Keratinocyte (primary cell): ENCODE measurements around the gene ZFYVE26. TPM values are rescaled to one million over a fixed set of nuclear protein-coding genes. Genes with fewer than 3 reads are reported as not detected.

Source experiments
- DNase-seq: peaks from one replicate; pipeline ENCODE4 v3.0.0-alpha.2; 2011; ENCODE audit warnings: low read depth, missing footprints, low spot score
- FAIRE-seq: peaks from 2 replicates; lab custom pipeline; 2011; peaks lifted over from hg19 to GRCh38; lab: Jason Lieb, UNC
- H2AFZ ChIP-seq: 2 replicates; pipeline ENCODE4 v1.6.0; 2012; ENCODE audit warnings: low read length, control low read depth, inconsistent platforms; ENCODE audit not compliant: control insufficient read depth
- H3K27ac ChIP-seq: 2 replicates; pipeline ENCODE4 v1.5.1; 2011; ENCODE audit warnings: low read length; ENCODE audit not compliant: control insufficient read depth, insufficient read depth
- H3K27me3 ChIP-seq: 3 replicates; pipeline ENCODE4 v1.6.0; 2011; ENCODE audit warnings: low read length; ENCODE audit not compliant: control insufficient read depth, insufficient read depth; ENCODE audit errors: extremely low read depth
- H3K36me3 ChIP-seq, 2 experiments: 2 replicates in 1 of 2; 3 replicates in 1 of 2; pipeline ENCODE4 v1.5.1; 2011; ENCODE audit warnings: low read length in 2 of 2, mild to moderate bottlenecking in 1 of 2; ENCODE audit not compliant: control insufficient read depth in 2 of 2, insufficient read depth in 2 of 2; ENCODE audit errors: extremely low read depth in 1 of 2
- H3K4me1 ChIP-seq: 3 replicates; pipeline ENCODE4 v1.5.1; 2011; ENCODE audit warnings: low read length; ENCODE audit not compliant: control insufficient read depth, insufficient read depth; ENCODE audit errors: extremely low read depth
- H3K4me2 ChIP-seq: 3 replicates; pipeline ENCODE4 v1.6.0; 2011; ENCODE audit warnings: low read depth, low read length; ENCODE audit not compliant: control insufficient read depth, insufficient read depth; ENCODE audit errors: extremely low read depth
- H3K4me3 ChIP-seq, 3 experiments: fragments of 200-600 bp in 1 of 3; sonication (generic) in 1 of 3; 2 replicates in 2 of 3; 3 replicates in 1 of 3; pipeline ENCODE4 v1.5.1; 2011 to 2016; ENCODE audit warnings: low read length in 3 of 3, mild to moderate bottlenecking in 3 of 3, control low read depth in 2 of 3, inconsistent platforms in 1 of 3, low read depth in 1 of 3, mixed read lengths in 1 of 3, mixed run types in 1 of 3, moderate library complexity in 1 of 3; ENCODE audit not compliant: control insufficient read depth in 2 of 3, insufficient read depth in 2 of 3; ENCODE audit errors: extremely low read depth in 1 of 3
- H3K79me2 ChIP-seq: 2 replicates; pipeline ENCODE4 v1.6.0; 2012; ENCODE audit warnings: low read length; ENCODE audit not compliant: control insufficient read depth, insufficient read depth
- H3K9ac ChIP-seq: 3 replicates; pipeline ENCODE4 v1.6.0; 2011; ENCODE audit warnings: low read length; ENCODE audit not compliant: control insufficient read depth, insufficient read depth; ENCODE audit errors: extremely low read depth
- H3K9me1 ChIP-seq: 3 replicates; pipeline ENCODE4 v1.6.0; 2011; ENCODE audit warnings: low read length; ENCODE audit not compliant: control insufficient read depth, insufficient read depth; ENCODE audit errors: extremely low read depth
- H3K9me3 ChIP-seq: 2 replicates; pipeline ENCODE4 v1.5.1; 2012; ENCODE audit warnings: low read depth, low read length; ENCODE audit not compliant: control insufficient read depth
- H4K20me1 ChIP-seq: 3 replicates; pipeline ENCODE4 v1.6.0; 2011; ENCODE audit warnings: low read length; ENCODE audit not compliant: control insufficient read depth, insufficient read depth; ENCODE audit errors: extremely low read depth
- EZH2 ChIP-seq: IDR thresholded peaks from one replicate; pipeline ENCODE4 v1.6.1; 2012; ENCODE audit warnings: inconsistent platforms, mild to moderate bottlenecking, low read length, moderate library complexity
- dilution Hi-C: fragments of 300-500 bp; cut with MboI; formaldehyde crosslinking; loops from one replicate; pipeline ENCODE4 v1.7.0; 2020; ENCODE audit warnings: low sequenced_read_pairs; ENCODE audit not compliant: extremely low pct_ligation_motif_present
- polyA plus RNA-seq, 5 experiments: library from polyadenylated mRNA; depleted of rRNA in 3 of 5; stranded (reverse) in 3 of 5; stranded (forward) in 1 of 5; unstranded in 1 of 5; fragments of >200 nt; gene quantifications; 1 replicate in 1 of 5; 2 replicates in 3 of 5; 3 replicates in 1 of 5; pipeline versions ENCODE4 v1.2.1 to v1.2.3, GENCODE V29; 2011 to 2012; ENCODE audit warnings: missing spikeins in 2 of 5, low read depth in 1 of 5, low replicate concordance in 1 of 5
- TF ChIP-seq, protein P1 (sequence below), 3 experiments: IDR thresholded peaks in 1 of 3; conservative IDR thresholded peaks in 1 of 3; optimal IDR thresholded peaks in 1 of 3; 2 replicates in 2 of 3; 3 replicates in 1 of 3; pipeline versions ENCODE3 to v1.5.1; 2011; ENCODE audit warnings: low read length in 3 of 3, mild to moderate bottlenecking in 3 of 3, moderate library complexity in 2 of 3, control low read depth in 1 of 3, inconsistent platforms in 1 of 3; ENCODE audit not compliant: insufficient read depth in 2 of 3; ENCODE audit errors: extremely low read depth in 1 of 3

The ZFYVE26 gene
- polyA plus RNA-seq, 1 donor (not counting 4 experiments of a cell fraction or from before 2014, with no cell fraction given), result 9.8 TPM

DNA sequence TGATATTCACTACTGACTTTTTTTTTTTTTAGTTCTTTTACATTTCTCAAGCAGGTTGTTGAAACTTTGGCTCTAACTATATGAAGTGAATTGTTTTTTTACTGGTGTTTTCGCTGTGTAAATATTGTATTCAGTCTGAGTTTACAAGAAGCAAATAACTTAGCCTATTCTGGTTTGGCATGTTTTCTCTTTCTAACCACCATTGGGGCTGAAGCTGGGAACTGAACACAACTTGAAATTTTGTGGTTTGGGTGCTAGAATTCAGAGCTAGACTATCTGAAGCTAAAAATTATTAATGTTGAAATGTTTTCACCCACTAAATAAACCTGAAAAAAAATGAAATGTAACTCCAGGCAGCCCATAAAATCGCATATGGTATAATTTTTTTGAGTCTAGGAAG is 40.4 kb upstream of the ZFYVE26 start:
- no peaks in the 10 kb centered on the region for H3K79me2 ChIP-seq
- H3K9me1 ChIP-seq, result no peaks in the 10 kb centered on the region
- no peak overlapping the region for H3K27ac ChIP-seq
- no peak overlapping the region for H3K9ac ChIP-seq
- H3K9me3 ChIP-seq, result no peaks in the 10 kb centered on the region
- H3K4me3 ChIP-seq, result no peak overlapping the region
- no peaks in the 10 kb centered on the region for H3K27me3 ChIP-seq
- FAIRE-seq, result no peak
- H3K4me2 ChIP-seq, result no peak overlapping the region
- TF ChIP-seq, protein P1, sequence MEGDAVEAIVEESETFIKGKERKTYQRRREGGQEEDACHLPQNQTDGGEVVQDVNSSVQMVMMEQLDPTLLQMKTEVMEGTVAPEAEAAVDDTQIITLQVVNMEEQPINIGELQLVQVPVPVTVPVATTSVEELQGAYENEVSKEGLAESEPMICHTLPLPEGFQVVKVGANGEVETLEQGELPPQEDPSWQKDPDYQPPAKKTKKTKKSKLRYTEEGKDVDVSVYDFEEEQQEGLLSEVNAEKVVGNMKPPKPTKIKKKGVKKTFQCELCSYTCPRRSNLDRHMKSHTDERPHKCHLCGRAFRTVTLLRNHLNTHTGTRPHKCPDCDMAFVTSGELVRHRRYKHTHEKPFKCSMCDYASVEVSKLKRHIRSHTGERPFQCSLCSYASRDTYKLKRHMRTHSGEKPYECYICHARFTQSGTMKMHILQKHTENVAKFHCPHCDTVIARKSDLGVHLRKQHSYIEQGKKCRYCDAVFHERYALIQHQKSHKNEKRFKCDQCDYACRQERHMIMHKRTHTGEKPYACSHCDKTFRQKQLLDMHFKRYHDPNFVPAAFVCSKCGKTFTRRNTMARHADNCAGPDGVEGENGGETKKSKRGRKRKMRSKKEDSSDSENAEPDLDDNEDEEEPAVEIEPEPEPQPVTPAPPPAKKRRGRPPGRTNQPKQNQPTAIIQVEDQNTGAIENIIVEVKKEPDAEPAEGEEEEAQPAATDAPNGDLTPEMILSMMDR (optimal IDR thresholded peaks at IDR 0.05 in 1 of 3, IDR thresholded peaks at IDR 0.05 in 1 of 3, conservative IDR thresholded peaks at IDR 0.05 in 1 of 3; ENCODE audit: extremely low read depth in 1 of 3, insufficient read depth in 2 of 3, low read length in 3 of 3), result no peak
- no peak for TF ChIP-seq EZH2
- peaks cover 2% of the 10 kb centered on the region for H3K4me1 ChIP-seq
- H3K36me3 ChIP-seq, result no peaks in the 10 kb centered on the region
- H4K20me1 ChIP-seq, result no peaks in the 10 kb centered on the region
- dilution Hi-C loops, result no loop called here
- no peak overlapping the region for H2AFZ ChIP-seq
- DNase-seq, result no peak

DNA sequence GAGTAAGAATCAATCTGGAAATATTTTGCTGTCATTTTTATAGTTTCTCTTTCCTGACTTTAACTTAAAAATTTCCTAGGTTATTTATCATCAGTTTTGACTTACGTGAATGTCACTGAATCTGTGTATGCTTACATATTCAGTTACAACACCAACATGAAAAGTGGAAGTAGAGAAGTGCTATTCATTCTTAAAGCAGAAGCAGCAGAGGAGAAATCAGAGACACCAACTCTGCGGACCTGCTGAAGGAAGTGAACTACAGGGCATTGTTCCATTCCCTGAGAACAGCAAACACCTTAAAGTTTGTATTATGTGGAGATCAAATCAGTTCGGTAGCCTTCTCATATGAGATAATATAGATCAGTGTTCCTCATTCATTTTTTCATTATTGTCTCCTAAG is 37.3 kb upstream of the ZFYVE26 start:
- TF ChIP-seq, protein P1 (optimal IDR thresholded peaks at IDR 0.05 in 1 of 3, IDR thresholded peaks at IDR 0.05 in 1 of 3, conservative IDR thresholded peaks at IDR 0.05 in 1 of 3; ENCODE audit: extremely low read depth in 1 of 3, insufficient read depth in 2 of 3, low read length in 3 of 3), result no peak
- TF ChIP-seq EZH2, result no peak

More for the DNA sequence above, 37.3 kb upstream of the ZFYVE26 start:
- Histone ChIP-seq H3K4me2 (no peak overlapping the region), H3K9ac (no peak overlapping the region), H3K79me2 (no peaks in the 10 kb centered on the region), H3K9me1 (no peaks in the 10 kb centered on the region), H3K4me3 (no peak overlapping the region), H3K36me3 (no peaks in the 10 kb centered on the region), H2AFZ (no peak overlapping the region), H4K20me1 (no peaks in the 10 kb centered on the region), H3K27ac (no peak overlapping the region), H3K4me1 (no peaks in the 10 kb centered on the region), H3K27me3 (no peaks in the 10 kb centered on the region), H3K9me3 (no peaks in the 10 kb centered on the region)
- FAIRE-seq (no peak), DNase-seq (no peak)
- dilution Hi-C loops, result no loop called here
